Measurements from ENCODE around the gene COL11A2. TPM values are rescaled to one million over a fixed set of nuclear protein-coding genes. Genes with fewer than 3 reads are reported as not detected.
A peak's percentile ranks its signal among the peaks of the same experiment; 100 is the strongest.

Gene COL11A2
- total and polyA plus RNA-seq, 8 donors: 0.15 to 3.1 (median 0.54) TPM

DNA sequence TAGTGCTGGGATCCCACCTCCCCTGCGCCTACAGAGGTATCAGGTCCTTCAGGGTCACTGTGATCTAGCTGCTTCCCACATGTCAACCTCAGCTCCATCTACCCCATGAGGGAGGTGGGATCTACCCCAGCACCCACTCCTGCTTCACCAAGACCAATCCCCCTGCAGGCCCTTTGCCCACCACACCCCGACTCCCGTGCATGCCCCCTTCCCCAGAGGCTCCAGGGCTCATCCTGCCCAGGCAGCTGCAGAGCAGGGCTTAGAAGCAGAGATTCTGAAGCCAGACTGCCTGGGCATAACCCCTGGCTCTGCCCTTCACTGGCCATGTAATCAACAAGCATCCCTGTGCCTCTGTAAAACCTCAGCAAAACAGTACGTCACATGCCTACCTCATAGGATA, 17.5 kb downstream of the COL11A2 start:
- no peak overlapping the region for H3K4me3 ChIP-seq
- no peaks in the 10 kb centered on the region for H3K27me3 ChIP-seq
- no peak for DNase-seq
- H3K9me3 ChIP-seq: no peaks in the 10 kb centered on the region
- TF ChIP-seq, protein P1, sequence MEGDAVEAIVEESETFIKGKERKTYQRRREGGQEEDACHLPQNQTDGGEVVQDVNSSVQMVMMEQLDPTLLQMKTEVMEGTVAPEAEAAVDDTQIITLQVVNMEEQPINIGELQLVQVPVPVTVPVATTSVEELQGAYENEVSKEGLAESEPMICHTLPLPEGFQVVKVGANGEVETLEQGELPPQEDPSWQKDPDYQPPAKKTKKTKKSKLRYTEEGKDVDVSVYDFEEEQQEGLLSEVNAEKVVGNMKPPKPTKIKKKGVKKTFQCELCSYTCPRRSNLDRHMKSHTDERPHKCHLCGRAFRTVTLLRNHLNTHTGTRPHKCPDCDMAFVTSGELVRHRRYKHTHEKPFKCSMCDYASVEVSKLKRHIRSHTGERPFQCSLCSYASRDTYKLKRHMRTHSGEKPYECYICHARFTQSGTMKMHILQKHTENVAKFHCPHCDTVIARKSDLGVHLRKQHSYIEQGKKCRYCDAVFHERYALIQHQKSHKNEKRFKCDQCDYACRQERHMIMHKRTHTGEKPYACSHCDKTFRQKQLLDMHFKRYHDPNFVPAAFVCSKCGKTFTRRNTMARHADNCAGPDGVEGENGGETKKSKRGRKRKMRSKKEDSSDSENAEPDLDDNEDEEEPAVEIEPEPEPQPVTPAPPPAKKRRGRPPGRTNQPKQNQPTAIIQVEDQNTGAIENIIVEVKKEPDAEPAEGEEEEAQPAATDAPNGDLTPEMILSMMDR (IDR thresholded peaks at IDR 0.05): no peak
- no peak for FAIRE-seq
- intact Hi-C loops (cut with DNase I): no loop called here
- no peak for ATAC-seq
- H3K36me3 ChIP-seq: no peaks in the 10 kb centered on the region
- H3K27ac ChIP-seq: no peak overlapping the region
- no peaks in the 10 kb centered on the region for H3K4me1 ChIP-seq
- 77 to 80% methylated on average over 4 of the region's 4 CpGs for WGBS, 2 donors

DNA sequence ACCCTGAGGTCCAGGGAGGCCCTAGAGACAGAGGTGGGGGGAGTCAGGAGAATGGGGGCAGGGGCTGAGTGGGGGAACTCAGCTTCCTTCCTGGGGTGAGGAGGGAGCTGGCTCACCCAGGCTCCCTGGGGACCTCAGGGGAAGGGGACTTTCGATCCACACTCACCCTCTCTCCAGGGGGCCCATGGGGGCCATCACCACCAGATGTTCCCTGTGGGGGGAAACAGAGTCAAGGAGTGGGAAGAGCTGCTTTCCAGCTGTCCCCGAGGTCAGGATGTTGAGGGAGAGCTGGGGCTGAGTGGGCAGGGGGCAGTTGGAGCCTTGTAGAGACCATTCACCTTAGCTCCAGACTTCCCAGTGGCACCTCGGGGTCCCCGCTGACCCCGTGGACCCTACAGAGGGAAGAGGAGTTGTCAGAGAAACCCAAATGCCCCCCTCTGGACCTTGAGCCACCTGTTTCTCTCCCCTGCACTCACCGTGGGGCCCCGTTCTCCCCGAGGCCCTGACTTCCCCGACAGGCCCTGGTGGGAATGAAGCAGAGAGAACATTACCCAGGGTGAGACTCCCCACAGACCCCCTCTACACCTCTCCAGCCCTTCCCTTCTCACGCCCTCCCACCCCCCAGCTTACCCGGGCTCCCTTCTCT, 18.6 kb downstream of the COL11A2 start:
- intact Hi-C loops (cut with DNase I): no loop called here
- no peak for ATAC-seq
- TF ChIP-seq, protein P1 (IDR thresholded peaks at IDR 0.05): no peak
- no peak for FAIRE-seq
- Histone ChIP-seq H3K27ac (no peak overlapping the region), H3K4me1 (no peaks in the 10 kb centered on the region), H3K4me3 (no peak overlapping the region), H3K36me3 (no peaks in the 10 kb centered on the region), H3K27me3 (no peaks in the 10 kb centered on the region), H3K9me3 (no peaks in the 10 kb centered on the region)
- no peak for DNase-seq
- WGBS, 2 donors: 46 to 52% methylated on average over 11 of the region's 11 CpGs

DNA sequence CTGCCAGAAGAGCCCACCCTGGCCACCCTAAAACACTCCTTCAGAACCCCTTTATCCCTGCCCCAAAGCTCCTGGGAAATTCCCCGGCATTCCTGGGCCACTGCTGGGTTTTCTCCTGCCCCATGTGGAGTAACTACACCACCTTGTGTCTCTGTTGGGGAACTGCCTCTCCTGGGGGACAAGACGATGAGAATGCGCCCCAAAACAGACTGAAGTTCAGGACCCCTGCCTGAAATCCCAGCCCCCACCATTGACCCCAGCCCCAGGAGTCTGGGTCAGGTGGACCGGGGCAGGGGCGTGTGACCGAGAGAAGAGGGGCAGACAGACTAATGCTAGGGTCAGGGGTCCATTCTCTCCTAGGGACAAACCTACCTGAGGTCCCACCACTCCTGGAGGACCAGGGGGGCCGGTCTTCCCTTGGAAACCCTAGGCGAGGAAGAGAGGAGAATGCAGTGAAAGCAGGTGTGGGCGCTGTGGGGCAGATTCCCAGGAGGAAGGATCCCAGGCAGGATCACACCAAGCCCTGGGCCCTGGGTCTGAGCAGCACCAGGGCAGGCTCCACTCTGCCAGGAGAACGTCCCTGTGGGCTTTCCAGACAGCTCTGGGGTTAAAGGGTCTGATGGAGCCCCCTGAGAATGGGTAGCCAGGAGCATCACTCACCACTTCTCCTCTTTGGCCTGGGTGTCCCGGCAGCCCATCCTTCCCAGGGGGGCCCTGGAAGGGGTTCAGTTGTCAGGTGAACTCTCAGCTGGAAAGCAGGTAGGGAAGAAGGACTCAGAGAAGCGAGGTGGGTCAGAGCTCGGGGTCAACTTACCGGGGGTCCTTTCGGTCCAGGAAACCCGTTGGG, 19.4 kb downstream of the COL11A2 start:
- FAIRE-seq (no peak), DNase-seq (no peak), ATAC-seq (peak in 3 of 4 donors; percentile 54 to 84 (median 56))
- intact Hi-C loops (cut with DNase I): no loop called here
- H3K36me3 ChIP-seq: no peaks in the 10 kb centered on the region
- no peak overlapping the region for H3K27ac ChIP-seq
- no peaks in the 10 kb centered on the region for H3K9me3 ChIP-seq
- H3K4me1 ChIP-seq: no peaks in the 10 kb centered on the region
- H3K27me3 ChIP-seq: no peaks in the 10 kb centered on the region
- WGBS, 2 donors: 44 to 45% methylated on average over 16 of the region's 16 CpGs
- TF ChIP-seq, protein P1 (IDR thresholded peaks at IDR 0.05): peak in 3 of 4 donors; percentile 9 to 18 (median 13)
- H3K4me3 ChIP-seq: no peak overlapping the region

DNA sequence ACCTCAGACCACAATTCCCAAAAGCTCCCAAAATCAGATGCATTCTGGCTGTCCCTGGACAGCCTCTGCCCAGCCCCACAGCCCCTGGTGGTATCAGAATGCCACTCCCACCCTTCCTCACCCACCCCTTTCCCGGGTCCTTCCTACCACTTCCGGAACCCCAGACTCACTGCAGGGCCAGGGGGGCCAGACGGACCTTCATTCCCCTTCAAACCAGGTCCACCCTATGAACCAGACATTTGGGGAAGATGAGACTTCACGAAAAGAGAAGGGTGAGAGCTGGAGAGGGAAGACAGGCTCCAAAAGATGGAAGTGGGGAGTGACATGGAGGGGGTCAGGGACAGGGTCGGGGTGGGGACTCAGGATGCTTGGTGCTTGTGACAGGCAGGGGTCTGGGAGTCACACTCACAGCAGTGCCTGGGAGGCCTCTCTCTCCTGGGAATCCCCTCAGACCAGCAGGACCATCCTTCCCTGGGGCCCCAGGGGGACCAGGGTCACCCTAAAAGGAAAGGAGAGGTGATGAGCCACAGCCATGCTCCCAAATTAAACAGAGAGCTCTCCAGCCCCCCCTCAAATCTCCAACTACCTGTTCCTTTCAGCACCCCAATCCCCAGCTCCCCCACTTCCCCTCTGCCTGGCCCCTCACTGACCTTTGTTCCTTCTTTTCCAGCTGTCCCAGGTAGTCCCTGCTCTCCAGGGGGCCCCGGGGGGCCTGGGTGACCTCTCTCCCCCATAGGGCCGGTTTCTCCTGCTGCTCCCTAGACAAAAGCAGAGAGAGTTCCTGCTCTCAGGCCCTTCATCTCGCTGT, 20.2 kb downstream of the COL11A2 start:
- TF ChIP-seq, protein P1 (IDR thresholded peaks at IDR 0.05): no peak
- intact Hi-C loops (cut with DNase I): no loop called here
- H3K9me3 ChIP-seq: no peaks in the 10 kb centered on the region
- no peaks in the 10 kb centered on the region for H3K4me1 ChIP-seq
- DNase-seq (no peak), ATAC-seq (no peak), FAIRE-seq (no peak)
- no peak overlapping the region for H3K4me3 ChIP-seq
- WGBS, 2 donors: 47 to 52% methylated on average over 8 of the region's 8 CpGs
- no peaks in the 10 kb centered on the region for H3K27me3 ChIP-seq
- H3K36me3 ChIP-seq: no peaks in the 10 kb centered on the region
- no peak overlapping the region for H3K27ac ChIP-seq
